Natural killer cell (primary cell): ENCODE measurements around the gene AOX1. TPM values are rescaled to one million over a fixed set of nuclear protein-coding genes. Genes with fewer than 3 reads are reported as not detected.

Source experiments
- ATAC-seq, 3 donors: fragments of 150-1000 bp in 2 of 3; fragments of 200-7000 bp in 1 of 3; cut with Tn5 transposase; 1 replicate in 1 of 3; 2 replicates in 2 of 3; pipeline ENCODE4 v1.10.0; 2021; ENCODE audit warnings: mild to moderate bottlenecking in 2 of 3, moderate library complexity in 2 of 3
- DNase-seq, 2 donors: peaks; one replicate each; pipeline versions ENCODE4 v3.0.0 to v3.0.0-alpha.2; 2013 to 2021; ENCODE audit warnings: mixed read lengths in 1 of 2
- H3K27ac ChIP-seq: one replicate; pipeline ENCODE4 v1.5.1; 2013; ENCODE audit warnings: mild to moderate bottlenecking, low read length
- H3K27me3 ChIP-seq: one replicate; pipeline ENCODE4 v1.6.1; 2013; ENCODE audit warnings: low read length; ENCODE audit not compliant: control insufficient read depth, insufficient read depth
- H3K36me3 ChIP-seq: one replicate; pipeline ENCODE4 v1.6.1; 2013; ENCODE audit warnings: low read length; ENCODE audit not compliant: control insufficient read depth, insufficient read depth
- H3K4me1 ChIP-seq: one replicate; pipeline ENCODE4 v1.6.1; 2013; ENCODE audit warnings: low read length; ENCODE audit not compliant: control insufficient read depth, insufficient read depth
- H3K4me3 ChIP-seq: one replicate; pipeline ENCODE4 v1.5.1; 2013; ENCODE audit warnings: low read length
- H3K9me3 ChIP-seq: one replicate; pipeline ENCODE4 v1.6.1; 2013; ENCODE audit warnings: low read length; ENCODE audit not compliant: control insufficient read depth, insufficient read depth
- H3K27ac Mint-ChIP-seq, 2 donors: one replicate each; pipeline ENCODE4 v1.8.0; 2022; ENCODE audit warnings: mild to moderate bottlenecking in 2 of 2, mixed read lengths in 2 of 2, moderate library complexity in 1 of 2
- H3K27me3 Mint-ChIP-seq, 2 donors: one replicate each; pipeline ENCODE4 v1.8.0; 2022; ENCODE audit warnings: low read depth in 2 of 2, mixed read lengths in 2 of 2
- H3K36me3 Mint-ChIP-seq: one replicate; pipeline ENCODE4 v1.8.0; 2022; ENCODE audit warnings: mixed read lengths
- H3K4me1 Mint-ChIP-seq, 2 donors: one replicate each; pipeline ENCODE4 v1.8.0; 2022; ENCODE audit warnings: mixed read lengths in 2 of 2
- H3K4me3 Mint-ChIP-seq: one replicate; pipeline ENCODE4 v1.8.0; 2022; ENCODE audit warnings: mild to moderate bottlenecking, moderate library complexity, mixed read lengths
- H3K9me3 Mint-ChIP-seq, 2 donors: one replicate each; pipeline ENCODE4 v1.8.0; 2022; ENCODE audit warnings: mixed read lengths in 2 of 2
- WGBS: methylation state at CpG from one replicate; pipeline ENCODE4 v1.1.7; 2013; ENCODE audit warnings: missing lambda C conversion rate; ENCODE audit not compliant: insufficient coverage; 5-methylcytosine and 5-hydroxymethylcytosine counted together
- intact Hi-C: fragments of 100-400 bp; cut with micrococcal nuclease; formaldehyde crosslinking; loops from one replicate; pipeline ENCODE4 v1.14.2; 2022
- total RNA-seq, 4 donors: library from RNA; stranded (reverse); fragments of 120-200 nt in 1 of 4; gene quantifications; one replicate each; pipeline versions ENCODE4 v1.2.3 to v1.2.4, GENCODE V29; 2013 to 2022
- TF ChIP-seq, protein P1 (sequence below): fragments of 200-600 bp; IDR thresholded peaks from one replicate; pipeline ENCODE4 v1.8.0; 2022; ENCODE audit warnings: antibody characterized with exemption

The AOX1 gene
- total RNA-seq, 3 donors from 2014 or later (not counting 1 experiment from before 2014, with no cell fraction given) = not detected

DNA sequence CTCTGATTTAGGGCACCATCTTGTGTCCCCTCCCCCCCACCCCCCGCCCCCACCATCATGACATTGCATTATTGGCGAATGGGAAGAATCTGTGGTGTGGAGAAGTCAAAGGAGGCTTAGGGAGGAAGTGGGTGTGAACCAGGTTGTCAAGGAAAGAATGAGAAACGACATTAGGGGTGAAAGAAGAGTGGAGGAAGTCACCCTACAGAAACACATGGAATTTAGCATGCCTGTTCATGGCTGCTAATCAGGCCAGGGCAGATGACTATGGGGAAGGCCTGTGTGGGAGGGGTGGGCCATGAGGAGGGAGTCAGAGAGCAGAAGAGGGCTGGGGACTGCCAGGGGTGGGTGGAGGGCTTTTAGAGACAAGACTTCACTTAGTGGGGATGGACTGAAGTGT is 81.6 kb downstream of the AOX1 start:
- Mint-ChIP-seq H3K4me1 (no peaks in the 10 kb centered on the region), H3K4me3 (no peak overlapping the region), H3K9me3 (no peaks in the 10 kb centered on the region), H3K27ac (no peak overlapping the region), H3K27me3 (peaks cover 5 to 12% of the 10 kb centered on the region in 2 donors), H3K36me3 (no peaks in the 10 kb centered on the region)
- Histone ChIP-seq H3K4me1 (no peaks in the 10 kb centered on the region), H3K27me3 (no peaks in the 10 kb centered on the region), H3K36me3 (no peaks in the 10 kb centered on the region), H3K4me3 (no peak overlapping the region), H3K27ac (no peak overlapping the region), H3K9me3 (no peaks in the 10 kb centered on the region)
- intact Hi-C loops = no loop called here
- DNase-seq (no peak), ATAC-seq (no peak)
- TF ChIP-seq, protein P1, sequence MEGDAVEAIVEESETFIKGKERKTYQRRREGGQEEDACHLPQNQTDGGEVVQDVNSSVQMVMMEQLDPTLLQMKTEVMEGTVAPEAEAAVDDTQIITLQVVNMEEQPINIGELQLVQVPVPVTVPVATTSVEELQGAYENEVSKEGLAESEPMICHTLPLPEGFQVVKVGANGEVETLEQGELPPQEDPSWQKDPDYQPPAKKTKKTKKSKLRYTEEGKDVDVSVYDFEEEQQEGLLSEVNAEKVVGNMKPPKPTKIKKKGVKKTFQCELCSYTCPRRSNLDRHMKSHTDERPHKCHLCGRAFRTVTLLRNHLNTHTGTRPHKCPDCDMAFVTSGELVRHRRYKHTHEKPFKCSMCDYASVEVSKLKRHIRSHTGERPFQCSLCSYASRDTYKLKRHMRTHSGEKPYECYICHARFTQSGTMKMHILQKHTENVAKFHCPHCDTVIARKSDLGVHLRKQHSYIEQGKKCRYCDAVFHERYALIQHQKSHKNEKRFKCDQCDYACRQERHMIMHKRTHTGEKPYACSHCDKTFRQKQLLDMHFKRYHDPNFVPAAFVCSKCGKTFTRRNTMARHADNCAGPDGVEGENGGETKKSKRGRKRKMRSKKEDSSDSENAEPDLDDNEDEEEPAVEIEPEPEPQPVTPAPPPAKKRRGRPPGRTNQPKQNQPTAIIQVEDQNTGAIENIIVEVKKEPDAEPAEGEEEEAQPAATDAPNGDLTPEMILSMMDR = no peak
- 16% methylated on average over 2 of the region's 3 CpGs for WGBS

DNA sequence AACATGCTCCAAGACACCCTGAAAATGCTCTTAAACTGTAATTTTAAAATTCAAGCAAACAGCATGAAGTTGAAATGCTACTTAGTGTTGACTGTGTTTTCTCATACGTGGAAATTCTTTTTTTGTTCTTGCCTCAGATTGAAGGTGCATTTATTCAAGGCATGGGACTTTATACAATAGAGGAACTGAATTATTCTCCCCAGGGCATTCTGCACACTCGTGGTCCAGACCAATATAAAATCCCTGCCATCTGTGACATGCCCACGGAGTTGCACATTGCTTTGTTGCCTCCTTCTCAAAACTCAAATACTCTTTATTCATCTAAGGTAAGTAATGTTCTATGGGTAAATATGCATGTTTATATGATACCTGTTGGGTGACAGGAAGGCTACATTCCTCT is 82.7 kb downstream of the AOX1 start:
- Mint-ChIP-seq H3K36me3 (no peaks in the 10 kb centered on the region), H3K4me3 (no peak overlapping the region), H3K27me3 (peaks cover 5 to 17% of the 10 kb centered on the region in 2 donors), H3K9me3 (no peaks in the 10 kb centered on the region), H3K4me1 (no peaks in the 10 kb centered on the region), H3K27ac (no peak overlapping the region)
- Histone ChIP-seq H3K9me3 (no peaks in the 10 kb centered on the region), H3K4me1 (no peaks in the 10 kb centered on the region), H3K27ac (no peak overlapping the region), H3K36me3 (no peaks in the 10 kb centered on the region), H3K27me3 (no peaks in the 10 kb centered on the region), H3K4me3 (no peak overlapping the region)
- 55% methylated on average over 2 of the region's 3 CpGs for WGBS
- TF ChIP-seq, protein P1 = no peak
- DNase-seq = no peak
- intact Hi-C loops = no loop called here
- no peak for ATAC-seq

DNA sequence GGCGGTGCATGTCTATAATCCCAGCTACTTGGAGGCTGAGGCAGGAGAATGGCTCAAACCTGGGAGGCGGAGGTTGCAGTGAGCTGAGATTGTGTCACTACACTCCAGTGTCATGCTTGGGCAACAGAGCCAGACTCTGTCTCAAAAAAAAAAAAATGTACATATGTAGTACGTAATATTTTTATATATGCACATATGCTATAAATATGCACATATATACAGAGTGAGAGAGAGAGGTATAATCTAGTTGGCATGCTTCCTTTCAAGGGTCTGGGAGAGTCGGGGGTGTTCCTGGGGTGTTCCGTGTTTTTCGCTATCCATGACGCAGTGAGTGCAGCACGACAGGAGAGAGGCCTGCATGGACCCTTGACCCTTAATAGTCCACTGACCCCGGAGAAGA is 83.5 kb downstream of the AOX1 start:
- H3K27me3 ChIP-seq = no peaks in the 10 kb centered on the region
- Mint-ChIP-seq H3K27me3 (peaks cover 7 to 17% of the 10 kb centered on the region in 2 donors), H3K9me3 (no peaks in the 10 kb centered on the region), H3K4me1 (no peaks in the 10 kb centered on the region), H3K27ac (no peak overlapping the region), H3K4me3 (no peak overlapping the region), H3K36me3 (no peaks in the 10 kb centered on the region)
- TF ChIP-seq, protein P1 = no peak
- H3K27ac ChIP-seq = no peak overlapping the region
- H3K36me3 ChIP-seq = no peaks in the 10 kb centered on the region
- 89% methylated on average over 8 of the region's 9 CpGs for WGBS
- no peak for DNase-seq
- intact Hi-C loops = no loop called here
- ATAC-seq = no peak
- no peaks in the 10 kb centered on the region for H3K9me3 ChIP-seq
- H3K4me3 ChIP-seq = no peak overlapping the region
- H3K4me1 ChIP-seq = no peaks in the 10 kb centered on the region

- Mint-ChIP-seq H3K9me3 (no peaks in the 10 kb centered on the region), H3K27me3 (peaks cover 7 to 17% of the 10 kb centered on the region in 2 donors), H3K36me3 (no peaks in the 10 kb centered on the region), H3K4me3 (no peak overlapping the region), H3K4me1 (no peaks in the 10 kb centered on the region), H3K27ac (no peak overlapping the region)
- no peak for DNase-seq
- H3K4me3 ChIP-seq = no peak overlapping the region
- no peak for ATAC-seq
- H3K36me3 ChIP-seq = no peaks in the 10 kb centered on the region
- no peak overlapping the region for H3K27ac ChIP-seq
- intact Hi-C loops = no loop called here
- H3K4me1 ChIP-seq = no peaks in the 10 kb centered on the region
- no peaks in the 10 kb centered on the region for H3K27me3 ChIP-seq
- H3K9me3 ChIP-seq = no peaks in the 10 kb centered on the region
- 68% methylated on average over 4 of the region's 4 CpGs for WGBS
- TF ChIP-seq, protein P1 = no peak
Observed at GRCh38 chr2:200670313-200670712, 84.5 kb downstream of the AOX1 start.
